Breast epithelium (tissue), 3 donors: ENCODE data around the gene FAM170B.

Experiments
- POLR2A ChIP-seq: fragments of 450-650 bp; IDR thresholded peaks from one replicate; pipeline ENCODE4 v1.6.1; 2016; ENCODE audit warnings: antibody characterized with exemption, mild to moderate bottlenecking, moderate library complexity
- POLR2AphosphoS5 ChIP-seq, 3 donors: sonication (generic); formaldehyde crosslinking; IDR thresholded peaks; one replicate each; pipeline ENCODE4 v1.6.1; 2017; ENCODE audit warnings: antibody characterized with exemption in 3 of 3
- TF ChIP-seq, protein P1 (sequence below), 3 donors: fragments of 450-650 bp; IDR thresholded peaks; one replicate each; pipeline ENCODE4 v1.5.1; 2016 to 2017; ENCODE audit warnings: antibody characterized with exemption in 3 of 3, mild to moderate bottlenecking in 3 of 3, moderate library complexity in 3 of 3

DNA sequence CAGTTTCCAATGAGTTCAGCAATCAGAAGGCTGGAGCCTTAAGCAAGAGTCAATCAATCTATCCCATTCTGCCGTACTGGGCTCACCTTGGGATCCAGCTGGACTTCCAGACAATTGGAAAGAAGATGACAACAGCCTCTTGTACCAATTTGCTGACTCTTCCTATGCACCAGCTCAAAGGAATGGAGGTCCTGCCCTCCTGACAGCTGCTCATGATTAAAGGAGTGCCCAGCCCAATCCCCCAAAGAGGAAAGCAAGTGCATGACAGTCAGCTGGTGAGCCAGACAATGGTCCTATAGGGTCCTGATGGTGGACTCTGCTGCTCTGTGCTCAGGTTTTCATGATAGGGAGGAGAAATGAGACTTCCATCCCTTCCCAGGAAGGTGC, 43.6 kb downstream of the FAM170B start:
- TF ChIP-seq, protein P1, sequence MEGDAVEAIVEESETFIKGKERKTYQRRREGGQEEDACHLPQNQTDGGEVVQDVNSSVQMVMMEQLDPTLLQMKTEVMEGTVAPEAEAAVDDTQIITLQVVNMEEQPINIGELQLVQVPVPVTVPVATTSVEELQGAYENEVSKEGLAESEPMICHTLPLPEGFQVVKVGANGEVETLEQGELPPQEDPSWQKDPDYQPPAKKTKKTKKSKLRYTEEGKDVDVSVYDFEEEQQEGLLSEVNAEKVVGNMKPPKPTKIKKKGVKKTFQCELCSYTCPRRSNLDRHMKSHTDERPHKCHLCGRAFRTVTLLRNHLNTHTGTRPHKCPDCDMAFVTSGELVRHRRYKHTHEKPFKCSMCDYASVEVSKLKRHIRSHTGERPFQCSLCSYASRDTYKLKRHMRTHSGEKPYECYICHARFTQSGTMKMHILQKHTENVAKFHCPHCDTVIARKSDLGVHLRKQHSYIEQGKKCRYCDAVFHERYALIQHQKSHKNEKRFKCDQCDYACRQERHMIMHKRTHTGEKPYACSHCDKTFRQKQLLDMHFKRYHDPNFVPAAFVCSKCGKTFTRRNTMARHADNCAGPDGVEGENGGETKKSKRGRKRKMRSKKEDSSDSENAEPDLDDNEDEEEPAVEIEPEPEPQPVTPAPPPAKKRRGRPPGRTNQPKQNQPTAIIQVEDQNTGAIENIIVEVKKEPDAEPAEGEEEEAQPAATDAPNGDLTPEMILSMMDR (IDR thresholded peaks at IDR 0.05), result no peak
- TF ChIP-seq POLR2A (no peak), POLR2AphosphoS5 (IDR thresholded peaks at IDR 0.05) (no peak)
